ENCODE data around the gene ORAI2.

ORAI2 gene

DNA sequence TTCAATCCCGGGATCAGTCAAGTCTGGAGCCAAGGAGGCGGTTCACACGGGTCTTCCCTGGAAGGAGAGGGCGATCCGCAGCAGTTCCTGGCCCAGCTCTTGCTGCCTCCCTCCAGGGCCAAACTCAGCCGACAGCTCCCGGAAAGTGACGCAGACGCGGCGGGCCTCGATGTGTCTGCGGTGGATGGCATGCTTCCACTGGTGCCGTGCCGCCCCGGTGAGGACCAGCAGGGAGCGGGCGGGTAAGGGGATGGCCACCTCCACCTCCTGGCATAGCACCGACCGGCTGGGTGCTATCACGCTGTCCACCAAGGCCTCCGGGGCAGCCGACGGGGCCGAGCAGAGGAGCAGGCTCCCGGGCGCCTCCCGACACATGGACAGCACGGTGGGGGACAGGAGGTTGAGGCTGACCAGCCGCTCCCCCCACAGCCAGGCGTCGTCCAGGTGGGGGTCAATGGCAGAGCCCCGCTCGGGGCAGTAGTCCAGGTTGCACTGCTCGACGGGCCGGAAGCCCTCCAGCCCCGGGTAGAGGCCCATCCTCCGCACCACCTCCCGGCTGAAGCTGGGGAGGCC, 24.1 kb downstream of the ORAI2 start:
- peaks cover 25% of the 10 kb centered on the region for H3K36me3 ChIP-seq (replicated peaks)
- no peak for DNase-seq (ENCODE audit: low spot score in 2 of 2)
- in situ Hi-C loops (cut with MboI; ENCODE audit: low sequenced_read_pairs): no loop called here
- H3K4me3 ChIP-seq: no peak overlapping the region
- no peaks in the 10 kb centered on the region for H3K4me1 ChIP-seq
- no peaks in the 10 kb centered on the region for H3K27me3 ChIP-seq (ENCODE audit: low read depth)
- no peaks in the 10 kb centered on the region for H3K9me3 ChIP-seq

DNA sequence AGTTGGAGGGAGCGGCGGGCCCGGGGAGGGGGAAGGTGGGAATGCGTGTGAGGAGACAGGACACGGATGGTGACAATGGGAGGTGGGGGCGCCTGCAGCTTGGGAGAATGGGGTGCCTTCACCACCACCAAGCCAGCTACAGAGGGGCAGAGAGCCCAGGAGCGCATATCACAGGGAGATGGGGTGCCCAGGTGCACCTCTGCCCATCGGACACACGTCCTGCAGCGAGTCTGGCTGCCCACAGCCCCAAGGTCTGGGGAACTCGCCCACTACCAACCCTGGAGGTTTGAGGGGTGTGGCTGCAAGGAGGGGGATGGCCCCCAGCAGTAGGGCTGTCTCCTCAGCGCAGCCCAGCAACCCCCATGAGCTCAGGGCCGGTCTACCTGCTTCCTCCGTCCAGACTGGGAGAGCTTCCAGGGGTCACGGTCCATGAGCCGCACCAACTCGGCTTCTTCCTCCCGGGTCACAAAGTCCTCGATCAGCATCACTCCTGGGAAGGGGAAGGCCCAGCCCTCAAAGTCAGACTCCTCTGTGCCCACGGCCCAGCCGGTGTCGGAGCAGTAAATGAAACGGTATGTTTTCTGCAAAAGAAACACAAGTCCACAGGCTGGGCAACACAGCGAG, 26.0 kb downstream of the ORAI2 start:
- H3K27me3 ChIP-seq (ENCODE audit: low read depth): no peaks in the 10 kb centered on the region
- no peak for DNase-seq (ENCODE audit: low spot score in 2 of 2)
- in situ Hi-C loops (cut with MboI; ENCODE audit: low sequenced_read_pairs): no loop called here

GRCh38 chr7:102460467-102460866, 27.1 kb downstream of the ORAI2 start:
- Histone ChIP-seq H3K9me3 (no peaks in the 10 kb centered on the region), H3K36me3 (replicated peaks) (peaks cover 28% of the 10 kb centered on the region), H3K4me3 (no peak overlapping the region), H3K27me3 (ENCODE audit: low read depth) (no peaks in the 10 kb centered on the region), H3K4me1 (peaks cover under 1% of the 10 kb centered on the region; the same call in 1 of the 2 replicates)
- in situ Hi-C loops (cut with MboI; ENCODE audit: low sequenced_read_pairs): no loop called here
- DNase-seq (ENCODE audit: low spot score in 2 of 2): no peak

More for the DNA sequence above, 26.0 kb downstream of the ORAI2 start:
- Histone ChIP-seq H3K4me1 (no peaks in the 10 kb centered on the region), H3K9me3 (no peaks in the 10 kb centered on the region), H3K4me3 (no peak overlapping the region), H3K36me3 (replicated peaks) (peaks cover 25% of the 10 kb centered on the region)

DNA sequence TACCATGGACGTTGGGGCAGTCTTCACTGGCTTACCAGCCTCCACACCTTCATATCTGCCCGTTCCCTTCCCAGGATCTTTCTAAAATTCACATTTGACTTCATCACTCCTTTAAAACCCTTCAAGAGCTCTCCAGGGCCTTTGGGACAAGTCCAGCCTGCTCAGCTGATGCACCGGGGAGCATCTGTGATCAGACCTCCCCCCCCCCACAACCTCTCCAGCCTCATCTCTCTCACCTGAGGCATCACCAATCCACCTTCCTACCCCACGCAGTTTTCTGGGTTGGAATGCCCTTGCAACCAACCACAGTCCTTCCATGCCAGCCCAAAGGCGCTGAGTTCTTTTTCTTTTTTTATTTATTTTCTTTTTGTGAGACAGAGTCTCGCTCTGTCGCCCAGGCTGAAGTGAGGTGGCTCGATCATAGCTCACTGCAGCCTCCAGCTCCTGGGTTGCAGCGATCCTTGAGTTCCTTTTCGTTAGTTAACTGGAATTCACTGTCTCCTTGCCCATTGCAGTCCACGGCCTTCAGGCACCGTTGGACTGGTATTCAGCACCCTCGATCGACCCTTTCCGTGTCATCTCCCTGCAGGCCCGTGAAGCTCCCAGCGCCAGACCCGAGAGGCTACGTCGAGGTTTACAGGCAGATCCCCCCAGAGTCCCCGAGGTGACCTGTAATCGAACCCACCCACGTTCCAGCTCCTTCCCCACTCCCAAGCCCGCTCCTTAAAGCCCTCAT, 30.6 kb downstream of the ORAI2 start:
- no peaks in the 10 kb centered on the region for H3K9me3 ChIP-seq
- no peaks in the 10 kb centered on the region for H3K27me3 ChIP-seq (ENCODE audit: low read depth)
- peaks cover 8% of the 10 kb centered on the region for H3K4me1 ChIP-seq
- no peak for DNase-seq (ENCODE audit: low spot score in 2 of 2)
- peak overlapping the region; percentile 100 for H3K4me3 ChIP-seq
- H3K36me3 ChIP-seq (replicated peaks): peaks cover 3% of the 10 kb centered on the region; the same call in 1 of the 2 replicates
- in situ Hi-C loops (cut with MboI; ENCODE audit: low sequenced_read_pairs): no loop called here

- in situ Hi-C loops (cut with MboI; ENCODE audit: low sequenced_read_pairs): no loop called here
- peak; percentile 80 to 95 for DNase-seq (ENCODE audit: low spot score in 2 of 2)
- H3K4me1 ChIP-seq: peaks cover 8% of the 10 kb centered on the region
Observed at GRCh38 chr7:102464577-102465280, 31.4 kb downstream of the ORAI2 start, which contains the start of the genes ALKBH4 and LRWD1. TSS of gene ALKBH4 (minus strand) at chr7:102464863. CDS start at chr7:102464836, 27 bp downstream. TSS of gene LRWD1 (plus strand) at chr7:102464984. CDS start at chr7:102465081, 97 bp downstream.

GRCh38 chr7:102466097-102466496, 32.7 kb downstream of the ORAI2 start:
- no peak for DNase-seq (ENCODE audit: low spot score in 2 of 2)
- Histone ChIP-seq H3K4me1 (peaks cover 8% of the 10 kb centered on the region), H3K36me3 (replicated peaks) (peaks cover 6% of the 10 kb centered on the region), H3K4me3 (peak overlapping the region; percentile 100), H3K9me3 (no peaks in the 10 kb centered on the region), H3K27me3 (ENCODE audit: low read depth) (no peaks in the 10 kb centered on the region)
- in situ Hi-C loops (cut with MboI; ENCODE audit: low sequenced_read_pairs): no loop called here

More at GRCh38 chr7:102464577-102465280, 31.4 kb downstream of the ORAI2 start, which contains the start of the genes ALKBH4 and LRWD1:
- Histone ChIP-seq H3K36me3 (replicated peaks) (peaks cover 3% of the 10 kb centered on the region; the same call in 1 of the 2 replicates), H3K9me3 (no peaks in the 10 kb centered on the region), H3K4me3 (peak within 1 kb of the TSS; percentile 100), H3K27me3 (ENCODE audit: low read depth) (no peaks in the 10 kb centered on the region)

DNA sequence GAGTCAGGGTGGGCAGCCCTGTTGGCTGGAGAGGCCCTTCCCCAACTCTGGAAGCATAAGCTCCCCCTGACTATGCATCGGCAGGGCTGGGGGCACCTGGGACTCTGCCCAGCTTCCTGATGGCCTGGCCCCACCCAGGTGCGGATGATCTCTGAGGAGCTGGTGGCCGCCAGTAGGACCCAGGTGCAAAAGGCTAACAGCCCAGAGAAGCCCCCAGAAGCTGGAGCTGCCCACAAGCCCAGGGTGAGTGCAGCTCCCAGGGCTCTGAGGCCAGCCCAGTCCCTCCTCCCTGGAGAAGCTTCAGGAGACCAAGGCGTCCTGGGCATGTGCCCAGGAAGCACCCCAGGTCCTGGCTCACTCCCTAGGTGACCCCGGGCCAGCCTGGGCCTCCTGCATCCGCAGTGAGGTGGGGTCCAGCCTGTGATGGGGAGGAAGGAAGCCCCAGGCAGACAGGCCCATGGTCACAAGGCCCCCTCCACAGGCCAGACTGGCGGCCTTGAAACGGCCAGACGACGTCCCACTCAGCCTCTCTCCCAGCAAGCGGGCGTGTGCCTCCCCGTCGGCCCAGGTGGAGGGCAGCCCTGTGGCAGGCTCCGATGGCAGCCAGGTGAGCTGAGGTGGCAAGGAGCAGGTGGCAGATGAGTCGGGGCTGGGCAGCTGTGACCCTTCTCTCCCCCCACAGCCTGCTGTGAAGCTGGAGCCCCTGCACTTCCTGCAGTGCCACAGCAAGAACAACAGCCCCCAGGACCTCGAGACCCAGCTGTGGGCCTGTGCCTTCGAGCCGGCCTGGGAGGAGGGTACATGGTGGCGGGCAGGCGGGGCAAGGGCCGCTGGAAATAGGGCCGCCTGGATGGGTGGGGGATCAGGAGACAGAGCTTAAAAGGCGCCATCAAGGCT, 34.5 kb downstream of the ORAI2 start:
- Histone ChIP-seq H3K27me3 (ENCODE audit: low read depth) (no peaks in the 10 kb centered on the region), H3K4me1 (peaks cover 8% of the 10 kb centered on the region), H3K36me3 (replicated peaks) (peaks cover 13% of the 10 kb centered on the region), H3K4me3 (no peak overlapping the region), H3K9me3 (no peaks in the 10 kb centered on the region)
- peak in 1 of 2 experiments; percentile 11 for DNase-seq (ENCODE audit: low spot score in 2 of 2)
- in situ Hi-C loops (cut with MboI; ENCODE audit: low sequenced_read_pairs): no loop called here

- DNase-seq (ENCODE audit: low spot score in 2 of 2): peak in 1 of 2 experiments; percentile 19
- Histone ChIP-seq H3K36me3 (replicated peaks) (peaks cover 19% of the 10 kb centered on the region), H3K9me3 (no peaks in the 10 kb centered on the region), H3K27me3 (ENCODE audit: low read depth) (no peaks in the 10 kb centered on the region), H3K4me1 (peaks cover 8% of the 10 kb centered on the region), H3K4me3 (no peak overlapping the region)
- in situ Hi-C loops (cut with MboI; ENCODE audit: low sequenced_read_pairs): no loop called here
Observed at GRCh38 chr7:102468478-102469350, 35.3 kb downstream of the ORAI2 start.

DNA sequence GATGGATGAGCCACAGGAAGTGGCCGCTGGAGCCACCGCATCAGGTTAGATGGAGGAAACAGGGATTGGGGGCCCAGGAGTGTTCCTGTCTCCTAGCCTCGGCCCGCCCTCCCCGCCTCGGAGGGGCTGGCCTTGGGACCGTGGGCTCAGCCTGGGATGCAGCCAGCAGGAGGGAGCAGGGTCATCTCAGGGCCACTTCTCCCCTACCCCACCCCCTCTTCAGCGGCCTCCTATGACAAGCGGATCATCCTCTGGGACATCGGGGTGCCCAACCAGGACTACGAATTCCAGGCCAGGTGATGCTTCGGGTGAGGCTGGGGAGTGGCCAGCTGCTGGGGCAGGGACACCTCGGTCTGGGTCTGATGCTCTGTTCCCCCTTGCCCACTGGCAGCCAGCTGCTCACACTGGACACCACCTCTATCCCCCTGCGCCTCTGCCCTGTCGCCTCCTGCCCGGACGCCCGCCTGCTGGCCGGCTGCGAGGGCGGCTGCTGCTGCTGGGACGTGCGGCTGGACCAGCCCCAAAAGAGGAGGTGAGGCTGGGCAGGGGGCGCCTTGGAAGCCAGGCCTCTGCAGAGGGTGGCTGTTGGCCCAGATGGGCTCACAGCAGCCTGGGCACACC, 36.1 kb downstream of the ORAI2 start:
- peaks cover 18% of the 10 kb centered on the region for H3K36me3 ChIP-seq (replicated peaks)
- peaks cover 8% of the 10 kb centered on the region for H3K4me1 ChIP-seq
- DNase-seq (ENCODE audit: low spot score in 2 of 2): peak in 1 of 2 experiments; percentile 7
- H3K27me3 ChIP-seq (ENCODE audit: low read depth): no peaks in the 10 kb centered on the region
- in situ Hi-C loops (cut with MboI; ENCODE audit: low sequenced_read_pairs): no loop called here
- H3K4me3 ChIP-seq: no peak overlapping the region
- no peaks in the 10 kb centered on the region for H3K9me3 ChIP-seq

GRCh38 chr7:102469972-102470825, 36.8 kb downstream of the ORAI2 start:
- in situ Hi-C loops (cut with MboI; ENCODE audit: low sequenced_read_pairs): no loop called here
- peaks cover 17% of the 10 kb centered on the region for H3K36me3 ChIP-seq (replicated peaks)
- DNase-seq (ENCODE audit: low spot score in 2 of 2): peak in 1 of 2 experiments; percentile 8
- peaks cover 8% of the 10 kb centered on the region for H3K4me1 ChIP-seq
- no peaks in the 10 kb centered on the region for H3K9me3 ChIP-seq
- no peak overlapping the region for H3K4me3 ChIP-seq
- no peaks in the 10 kb centered on the region for H3K27me3 ChIP-seq (ENCODE audit: low read depth)

GRCh38 chr7:102471791-102472125, 38.4 kb downstream of the ORAI2 start:
- Histone ChIP-seq H3K36me3 (replicated peaks) (peaks cover 17% of the 10 kb centered on the region), H3K4me3 (no peak overlapping the region), H3K9me3 (no peaks in the 10 kb centered on the region), H3K27me3 (ENCODE audit: low read depth) (no peaks in the 10 kb centered on the region), H3K4me1 (no peaks in the 10 kb centered on the region)
- in situ Hi-C loops (cut with MboI; ENCODE audit: low sequenced_read_pairs): no loop called here
- peak in 1 of 2 experiments; percentile 6 for DNase-seq (ENCODE audit: low spot score in 2 of 2)
